PFSK-1 (cell line): ENCODE data around the gene DCUN1D4.

Source experiments
- POLR2AphosphoS5 ChIP-seq: IDR thresholded peaks from 2 replicates; pipeline ENCODE4 v1.6.1; 2012; ENCODE audit warnings: low read depth, mild to moderate bottlenecking, control low read depth, low read length, moderate library complexity
- REST ChIP-seq, 2 experiments: IDR thresholded peaks; 2 replicates each; pipeline versions ENCODE4 v1.6.1 to v1.8.0; 2011 to 2012; ENCODE audit warnings: low read depth in 2 of 2, low read length in 2 of 2, control low read depth in 1 of 2, inconsistent platforms in 1 of 2, mild to moderate bottlenecking in 1 of 2, moderate library complexity in 1 of 2; ENCODE audit not compliant: insufficient read depth in 1 of 2
- SIN3A ChIP-seq: IDR thresholded peaks from 2 replicates; pipeline ENCODE4 v1.6.1; 2012; ENCODE audit warnings: mild to moderate bottlenecking, low read length, moderate library complexity, borderline replicate concordance; ENCODE audit not compliant: insufficient read depth

DNA sequence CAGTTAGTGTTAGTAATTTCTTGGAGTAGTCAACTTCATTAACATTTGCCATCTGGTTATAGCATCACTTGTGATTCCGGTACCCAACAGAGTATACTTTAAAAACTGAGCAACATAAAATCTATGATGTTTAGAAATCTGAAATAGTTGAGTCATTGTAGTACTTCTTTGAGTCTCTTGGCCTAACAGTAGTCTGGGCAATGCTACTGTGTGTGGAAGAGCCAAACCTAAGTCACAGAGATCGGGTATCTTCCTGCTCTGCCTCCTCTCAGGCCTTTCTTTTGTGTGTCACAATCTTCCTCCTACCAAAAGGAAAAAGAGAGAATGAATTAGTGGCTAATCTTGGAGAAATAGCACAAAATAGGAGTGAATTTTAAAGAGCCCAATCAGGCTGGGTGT lies 25.5 kb downstream of the DCUN1D4 start:
- TF ChIP-seq REST (IDR thresholded peaks at IDR 0.05; ENCODE audit: insufficient read depth in 1 of 2, low read depth in 2 of 2, low read length in 2 of 2) (no peak), SIN3A (no peak), POLR2AphosphoS5 (no peak)
